ENCODE results near the gene ARL13B. TPM values are rescaled to one million over a fixed set of nuclear protein-coding genes. Genes with fewer than 3 reads are reported as not detected.
"Not testable (repeated sequence)": the region's sequence is repeated elsewhere in the genome, so short reads cannot be mapped to it uniquely, and the experiment has no call there.

ARL13B gene
- total RNA-seq, 2 donors from 2014 or later: 6.4 to 10.7 TPM

DNA sequence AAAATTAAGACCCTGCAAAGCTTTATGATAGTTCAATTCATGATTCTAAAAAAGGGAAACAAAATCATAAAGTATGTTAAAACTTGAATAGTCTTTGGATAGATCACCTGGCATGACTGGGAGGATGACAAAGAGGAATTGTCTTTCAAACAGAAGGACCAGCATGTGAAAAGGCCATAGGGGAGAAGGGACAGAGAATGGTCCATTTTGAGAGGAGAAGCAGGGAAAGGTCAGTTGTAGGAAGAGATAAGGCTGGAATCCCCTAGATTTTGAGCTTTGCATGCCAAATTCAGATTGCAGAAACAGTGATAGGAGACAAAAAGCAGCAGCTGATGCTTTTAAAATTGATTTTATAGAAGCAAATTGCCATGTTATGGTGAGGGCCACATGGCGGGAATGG lies 18.9 kb upstream of the ARL13B start:
- no peaks in the 10 kb centered on the region for H3K27me3 ChIP-seq (replicated peaks; ENCODE audit: insufficient read depth)
- H3K4me3 ChIP-seq: no peak overlapping the region
- intact Hi-C loops (cut with DNase I): no loop called here
- H3K27ac ChIP-seq: no peak overlapping the region
- WGBS: 93% methylated on average over 1 of the region's 1 CpG
- no peaks in the 10 kb centered on the region for H3K9me3 ChIP-seq
- no peak for DNase-seq (ENCODE audit: low spot score)
- no peaks in the 10 kb centered on the region for H3K4me1 ChIP-seq (replicated peaks)
- no peak for TF ChIP-seq POLR2AphosphoS5 (IDR thresholded peaks at IDR 0.05)
- TF ChIP-seq CTCF (IDR thresholded peaks at IDR 0.05): no peak
- TF ChIP-seq POLR2A (IDR thresholded peaks at IDR 0.05): no peak
- H3K36me3 ChIP-seq: no peaks in the 10 kb centered on the region

DNA sequence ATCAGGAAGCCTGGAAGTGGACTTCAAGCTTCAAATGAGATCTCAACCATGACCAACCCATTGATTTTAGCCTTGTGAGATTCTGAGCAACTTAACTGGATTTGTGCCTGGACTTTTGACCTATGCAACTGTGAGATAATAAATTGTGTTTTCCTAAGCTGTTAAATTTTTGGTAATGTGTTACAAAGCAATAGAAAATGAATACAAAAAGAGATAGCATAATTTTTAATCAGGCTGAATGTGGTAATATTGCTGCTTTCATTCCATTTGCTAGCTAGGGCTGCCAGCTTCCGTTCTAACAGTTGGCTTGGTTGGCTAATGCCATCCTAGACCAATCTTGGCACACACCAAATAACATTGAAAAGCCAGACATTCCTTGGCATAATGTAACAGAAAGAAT lies 18.5 kb upstream of the ARL13B start:
- intact Hi-C loops (cut with DNase I): no loop called here
- no peaks in the 10 kb centered on the region for H3K4me1 ChIP-seq (replicated peaks)

DNA sequence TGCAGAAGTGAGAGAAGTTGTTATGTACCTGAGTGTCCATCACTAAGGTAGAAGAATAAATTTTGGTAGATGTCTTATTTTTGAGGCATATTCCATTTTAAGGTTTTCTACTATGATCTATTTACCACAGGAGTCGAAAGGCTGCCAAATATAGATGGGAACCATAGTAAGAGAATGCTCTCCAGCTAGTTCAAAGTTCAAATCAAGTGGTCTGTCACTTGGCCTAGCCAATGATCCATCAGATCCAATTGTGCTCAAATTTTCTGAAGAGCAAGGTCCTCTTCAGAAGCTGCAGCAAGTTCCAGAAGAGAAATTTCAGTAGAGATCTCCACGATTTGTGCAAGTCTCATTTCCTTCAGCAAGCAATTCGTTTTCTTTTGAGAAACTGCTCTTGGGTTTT lies 17.2 kb upstream of the ARL13B start:
- no peaks in the 10 kb centered on the region for H3K4me1 ChIP-seq (replicated peaks)
- no peaks in the 10 kb centered on the region for H3K27me3 ChIP-seq (replicated peaks; ENCODE audit: insufficient read depth)
- no peaks in the 10 kb centered on the region for H3K9me3 ChIP-seq
- TF ChIP-seq POLR2A (IDR thresholded peaks at IDR 0.05) (no peak), CTCF (IDR thresholded peaks at IDR 0.05) (no peak), POLR2AphosphoS5 (IDR thresholded peaks at IDR 0.05) (no peak)
- no peak for DNase-seq (ENCODE audit: low spot score)
- no peak overlapping the region for H3K4me3 ChIP-seq
- no peaks in the 10 kb centered on the region for H3K36me3 ChIP-seq
- intact Hi-C loops (cut with DNase I): no loop called here
- no peak overlapping the region for H3K27ac ChIP-seq
- WGBS: 91% methylated on average over 3 of the region's 3 CpGs

More for the DNA sequence above, 18.5 kb upstream of the ARL13B start:
- no peak overlapping the region for H3K4me3 ChIP-seq
- H3K36me3 ChIP-seq: no peaks in the 10 kb centered on the region
- no peak for DNase-seq (ENCODE audit: low spot score)
- H3K27ac ChIP-seq: no peak overlapping the region
- TF ChIP-seq POLR2AphosphoS5 (IDR thresholded peaks at IDR 0.05) (no peak), POLR2A (IDR thresholded peaks at IDR 0.05) (no peak), CTCF (IDR thresholded peaks at IDR 0.05) (no peak)
- no peaks in the 10 kb centered on the region for H3K9me3 ChIP-seq
- H3K27me3 ChIP-seq (replicated peaks; ENCODE audit: insufficient read depth): no peaks in the 10 kb centered on the region
- WGBS: 82% methylated on average over 1 of the region's 1 CpG

DNA sequence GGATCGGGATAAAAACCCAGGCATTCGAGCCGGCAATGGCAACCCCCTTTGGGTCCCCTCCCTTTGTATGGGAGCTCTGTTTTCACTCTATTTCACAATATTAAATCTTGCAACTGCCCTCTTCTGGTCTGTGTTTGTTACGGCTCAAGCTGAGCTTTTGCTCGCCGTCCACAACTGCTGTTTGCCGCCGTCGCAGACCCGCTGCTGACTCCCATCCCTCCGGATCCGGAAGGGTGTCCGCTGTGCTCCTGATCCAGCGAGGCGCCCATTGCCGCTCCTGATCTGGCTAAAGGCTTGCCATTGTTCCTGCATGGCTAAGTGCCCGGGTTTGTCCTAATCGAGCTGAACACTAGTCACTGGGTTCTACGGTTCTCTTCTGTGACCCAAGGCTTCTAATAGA lies 14.8 kb upstream of the ARL13B start:
- intact Hi-C loops (cut with DNase I); DNase-seq (ENCODE audit: low spot score); H3K27ac ChIP-seq; H3K4me1 ChIP-seq (replicated peaks); H3K4me3 ChIP-seq; H3K27me3 ChIP-seq (replicated peaks; ENCODE audit: insufficient read depth); H3K36me3 ChIP-seq; H3K9me3 ChIP-seq: not testable (repeated sequence)
- WGBS: 96% methylated on average over 19 of the region's 19 CpGs

DNA sequence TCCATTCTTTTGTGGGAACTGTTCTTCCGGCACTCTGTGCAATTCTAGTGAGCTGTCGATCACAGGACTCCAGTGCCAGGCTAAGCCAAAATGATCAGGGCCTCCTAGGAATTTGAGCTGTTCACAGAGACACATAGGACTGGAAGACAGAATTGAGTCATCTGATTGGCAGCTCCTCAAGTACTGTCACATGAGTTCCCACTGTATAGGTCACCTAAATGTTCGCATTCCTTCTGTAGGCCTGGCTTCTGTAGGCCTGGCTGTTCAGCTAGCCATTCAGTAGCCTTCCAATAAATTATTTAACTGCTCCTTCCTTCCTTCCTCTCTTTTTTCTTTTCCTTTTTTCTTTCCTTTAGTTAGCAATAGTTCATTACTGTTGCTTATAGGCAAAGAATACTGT lies 10.5 kb upstream of the ARL13B start:
- Histone ChIP-seq H3K9me3 (no peaks in the 10 kb centered on the region), H3K36me3 (no peaks in the 10 kb centered on the region), H3K27me3 (replicated peaks; ENCODE audit: insufficient read depth) (no peaks in the 10 kb centered on the region), H3K27ac (no peak overlapping the region), H3K4me1 (replicated peaks) (no peaks in the 10 kb centered on the region), H3K4me3 (no peak overlapping the region)
- TF ChIP-seq CTCF (IDR thresholded peaks at IDR 0.05): no peak
- TF ChIP-seq POLR2A (IDR thresholded peaks at IDR 0.05): no peak
- no peak for TF ChIP-seq POLR2AphosphoS5 (IDR thresholded peaks at IDR 0.05)
- DNase-seq (ENCODE audit: low spot score): no peak
- 84% methylated on average over 3 of the region's 3 CpGs for WGBS
- intact Hi-C loops (cut with DNase I): no loop called here

All from prostate gland (tissue), 2 donors.